Stimulated activated CD8-positive, alpha-beta memory T cell treated with anti-CD3 and anti-CD28 coated beads, Interleukin-15, amount 100 ng/mL, for 4 hours (primary cell): Measurements from ENCODE around the gene PCGF6.
"Not testable (repeated sequence)": the region's sequence is repeated elsewhere in the genome, so short reads cannot be mapped to it uniquely, and the experiment has no call there.

ENCODE experiments used
- DNase-seq, 2 donors: peaks; one replicate each; pipeline ENCODE4 v3.0.0-alpha.2; 2020; ENCODE audit warnings: low read depth in 2 of 2

The PCGF6 gene, protein sequence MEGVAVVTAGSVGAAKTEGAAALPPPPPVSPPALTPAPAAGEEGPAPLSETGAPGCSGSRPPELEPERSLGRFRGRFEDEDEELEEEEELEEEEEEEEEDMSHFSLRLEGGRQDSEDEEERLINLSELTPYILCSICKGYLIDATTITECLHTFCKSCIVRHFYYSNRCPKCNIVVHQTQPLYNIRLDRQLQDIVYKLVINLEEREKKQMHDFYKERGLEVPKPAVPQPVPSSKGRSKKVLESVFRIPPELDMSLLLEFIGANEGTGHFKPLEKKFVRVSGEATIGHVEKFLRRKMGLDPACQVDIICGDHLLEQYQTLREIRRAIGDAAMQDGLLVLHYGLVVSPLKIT

DNA sequence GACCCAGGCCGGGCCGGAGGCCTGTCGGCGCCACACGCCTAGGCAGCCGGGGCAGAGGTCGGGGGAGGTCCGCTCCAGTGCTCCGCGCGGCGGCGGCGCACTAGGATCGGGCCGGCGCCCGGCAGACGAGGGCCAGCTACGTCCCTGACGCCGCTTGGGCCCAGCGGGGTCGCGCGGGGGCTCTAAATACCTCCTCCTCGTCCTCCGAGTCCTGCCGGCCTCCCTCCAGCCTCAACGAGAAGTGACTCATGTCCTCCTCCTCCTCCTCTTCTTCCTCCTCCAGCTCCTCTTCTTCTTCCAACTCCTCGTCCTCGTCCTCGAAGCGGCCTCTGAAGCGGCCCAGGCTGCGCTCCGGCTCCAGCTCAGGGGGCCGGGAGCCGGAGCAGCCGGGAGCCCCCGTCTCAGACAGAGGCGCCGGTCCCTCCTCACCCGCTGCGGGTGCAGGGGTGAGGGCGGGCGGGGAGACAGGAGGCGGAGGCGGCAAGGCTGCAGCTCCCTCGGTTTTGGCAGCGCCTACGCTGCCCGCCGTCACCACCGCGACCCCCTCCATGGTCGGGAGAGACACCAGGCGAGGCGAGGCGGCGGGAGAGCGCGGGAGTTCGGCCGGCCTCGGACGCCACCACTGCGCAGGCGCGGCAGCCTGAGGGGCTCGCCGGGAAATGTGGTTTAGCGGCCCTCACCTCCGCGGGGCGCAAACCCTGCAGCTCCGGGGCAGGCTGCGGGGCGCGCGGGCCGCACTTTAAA, at the start of gene PCGF6:
Gene PCGF6 (minus strand): TSS at position 624 of the 744 bp plus-strand sequence. CDS start 74 bp downstream, at position 550.
- peak; percentile 24 to 58 for DNase-seq

DNA sequence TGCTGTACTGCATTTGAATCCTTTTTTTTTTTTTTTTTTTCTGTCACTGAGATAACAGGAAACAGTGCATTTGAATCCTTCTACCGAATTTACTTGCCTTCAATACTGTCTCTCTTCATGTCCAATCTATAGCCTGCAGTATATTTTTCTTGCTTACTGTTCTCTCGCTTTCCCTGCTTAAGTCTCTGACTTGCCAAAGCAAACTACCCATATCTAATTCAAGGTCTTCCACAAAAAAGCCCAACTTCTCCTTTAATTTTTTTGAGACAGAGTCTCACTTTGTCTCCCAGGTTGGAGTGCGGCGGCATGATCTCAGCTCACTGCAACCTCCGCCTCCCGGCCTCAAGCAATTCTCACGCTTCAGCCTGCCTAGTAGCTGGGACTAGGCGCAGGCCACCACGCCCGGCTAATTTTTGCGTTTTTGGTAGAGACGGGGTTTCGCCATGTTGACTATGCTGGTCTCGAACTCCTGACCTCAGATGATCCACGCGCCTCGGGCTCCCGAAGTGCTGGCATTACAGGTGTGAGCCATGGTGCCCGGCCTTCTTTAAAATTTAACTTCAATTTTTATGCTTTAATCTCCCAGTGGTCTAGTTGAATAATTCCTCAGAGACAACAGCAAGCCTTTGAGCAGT, 46.4 kb upstream of the PCGF6 start:
- no peak for DNase-seq

- DNase-seq, result no peak
Measured at GRCh38 chr10:103396789-103397087, 45.8 kb upstream of the PCGF6 start.

GRCh38 chr10:103396067-103396788, 45.3 kb upstream of the PCGF6 start, which contains the start of the genes ATP5MK and PDCD11:
Gene ATP5MK (minus strand): TSS chr10:103396475. CDS start chr10:103392457, 4,018 bp downstream.
Gene PDCD11 (plus strand): TSS chr10:103396626. CDS start chr10:103398427, 1,801 bp downstream.
- DNase-seq, result peak; percentile 86 to 94

GRCh38 chr10:103395754-103396066, 44.8 kb upstream of the PCGF6 start:
- DNase-seq, result no peak

- no peak for DNase-seq
Measured at GRCh38 chr10:103394180-103394579, 43.2 kb upstream of the PCGF6 start.

- DNase-seq, result no peak
Measured at GRCh38 chr10:103382769-103383168, 31.8 kb upstream of the PCGF6 start.

- no peak for DNase-seq
Measured at GRCh38 chr10:103374263-103374662, 23.3 kb upstream of the PCGF6 start.

DNA sequence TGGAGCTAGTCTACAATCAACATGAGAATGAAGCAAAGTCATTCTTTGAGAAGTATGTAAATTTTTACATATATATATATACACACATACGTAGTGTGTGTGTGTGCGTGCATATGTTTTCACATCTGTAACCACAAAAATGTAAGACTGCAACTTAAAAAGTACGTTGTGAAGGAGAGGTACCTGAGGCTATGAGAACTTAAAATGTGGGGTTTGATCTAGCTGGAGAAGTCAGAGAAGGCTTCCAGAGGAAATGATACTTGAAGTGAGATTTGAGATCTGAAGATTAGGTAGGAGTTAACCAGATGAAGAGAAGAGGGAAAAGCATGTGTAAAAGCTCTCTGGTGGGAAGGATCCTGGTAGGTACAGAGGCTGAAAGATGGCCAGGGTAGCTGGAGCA, 22.6 kb upstream of the PCGF6 start:
- DNase-seq, result no peak

DNA sequence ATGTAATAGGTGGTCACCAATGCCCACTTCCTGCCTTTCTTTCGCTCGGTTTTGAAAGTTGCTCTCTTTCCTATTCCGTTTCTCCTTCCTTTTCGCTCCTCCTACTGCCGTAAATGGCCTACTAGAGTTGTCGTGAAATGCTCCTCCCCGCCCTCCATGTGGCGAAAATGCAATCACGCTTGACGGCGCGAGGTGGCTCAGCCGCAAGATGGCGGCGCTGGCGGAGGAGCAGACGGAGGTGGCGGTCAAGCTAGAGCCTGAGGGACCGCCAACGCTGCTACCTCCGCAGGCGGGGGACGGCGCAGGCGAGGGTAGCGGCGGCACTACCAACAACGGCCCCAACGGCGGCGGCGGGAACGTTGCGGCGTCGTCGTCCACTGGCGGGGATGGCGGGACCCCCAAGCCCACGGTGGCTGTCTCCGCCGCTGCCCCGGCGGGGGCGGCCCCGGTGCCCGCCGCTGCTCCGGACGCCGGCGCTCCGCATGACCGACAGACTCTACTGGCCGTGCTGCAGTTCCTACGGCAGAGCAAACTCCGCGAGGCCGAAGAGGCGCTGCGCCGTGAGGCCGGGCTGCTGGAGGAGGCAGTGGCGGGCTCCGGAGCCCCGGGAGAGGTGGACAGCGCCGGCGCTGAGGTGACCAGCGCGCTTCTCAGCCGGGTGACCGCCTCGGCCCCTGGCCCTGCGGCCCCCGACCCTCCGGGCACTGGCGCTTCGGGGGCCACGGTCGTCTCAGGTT, 17.0 kb upstream of the PCGF6 start, which contains the start of gene TAF5:
Gene TAF5 (plus strand): TSS at position 195 of the 737 bp plus-strand sequence. CDS start 14 bp downstream, at position 209.
- DNase-seq, result peak; percentile 78 to 83

DNA sequence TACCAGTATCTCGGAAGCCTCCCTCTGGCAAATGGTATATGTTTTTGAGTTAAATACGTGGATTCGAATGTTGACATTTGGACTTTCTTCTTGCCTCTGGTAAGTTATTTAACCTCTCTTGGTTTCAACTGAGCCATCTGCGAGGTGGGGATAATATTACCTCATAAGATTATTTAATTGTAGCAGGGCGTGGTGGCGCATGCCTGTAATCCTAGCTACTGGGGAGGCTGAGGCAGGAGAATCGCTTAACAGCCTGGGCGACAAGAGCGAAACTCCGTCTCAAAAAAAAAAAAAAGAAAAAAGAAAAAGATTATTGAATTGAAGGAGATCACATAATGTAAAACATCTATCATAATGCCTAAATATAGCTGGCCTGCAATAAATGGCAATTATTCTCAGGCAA, 16.4 kb upstream of the PCGF6 start:
- no peak for DNase-seq

DNA sequence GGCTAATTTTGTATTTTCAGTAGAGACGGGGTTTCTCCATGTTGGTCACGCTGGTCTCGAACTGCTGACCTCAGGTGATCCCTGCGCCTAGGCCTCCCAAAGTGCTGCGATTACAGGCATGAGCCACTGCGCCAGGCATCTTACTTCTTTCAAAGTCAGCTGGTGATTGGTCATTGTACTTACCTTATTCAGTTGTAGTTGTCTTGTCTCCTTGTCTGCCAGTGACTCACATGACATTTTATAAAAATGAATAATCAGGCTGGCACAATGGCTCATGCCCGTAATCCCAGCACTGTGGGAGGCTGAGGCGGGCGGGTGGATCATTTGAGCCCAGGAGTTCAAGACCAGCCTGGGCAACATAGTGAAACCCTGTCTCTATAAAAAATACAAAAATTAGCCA, 9.9 kb upstream of the PCGF6 start:
- DNase-seq, result not testable (repeated sequence)

GRCh38 chr10:103359493-103359892, 8.6 kb upstream of the PCGF6 start:
- not testable (repeated sequence) for DNase-seq

- no peak for DNase-seq
Measured at GRCh38 chr10:103355906-103356599, 5.1 kb upstream of the PCGF6 start.

DNA sequence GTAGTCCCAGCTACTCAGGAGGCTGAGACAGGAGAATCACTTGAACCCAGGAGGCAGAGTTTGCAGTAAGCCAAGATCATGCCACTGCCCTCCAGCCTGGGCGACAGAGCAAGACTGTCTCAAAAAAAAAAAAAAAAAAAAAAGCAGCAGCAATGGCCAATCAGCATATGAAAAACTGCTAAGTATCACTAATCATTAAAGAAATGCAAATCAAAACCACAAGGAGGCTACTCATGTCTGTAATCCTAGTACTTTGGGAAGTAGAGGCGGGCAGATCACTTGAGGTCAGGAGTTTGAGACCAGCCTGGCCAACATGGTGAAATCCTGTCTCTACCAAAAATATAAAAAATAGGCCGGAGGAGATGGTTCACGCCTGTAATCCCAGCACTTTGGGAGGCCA, 3.6 kb upstream of the PCGF6 start:
- DNase-seq, result not testable (repeated sequence)

DNA sequence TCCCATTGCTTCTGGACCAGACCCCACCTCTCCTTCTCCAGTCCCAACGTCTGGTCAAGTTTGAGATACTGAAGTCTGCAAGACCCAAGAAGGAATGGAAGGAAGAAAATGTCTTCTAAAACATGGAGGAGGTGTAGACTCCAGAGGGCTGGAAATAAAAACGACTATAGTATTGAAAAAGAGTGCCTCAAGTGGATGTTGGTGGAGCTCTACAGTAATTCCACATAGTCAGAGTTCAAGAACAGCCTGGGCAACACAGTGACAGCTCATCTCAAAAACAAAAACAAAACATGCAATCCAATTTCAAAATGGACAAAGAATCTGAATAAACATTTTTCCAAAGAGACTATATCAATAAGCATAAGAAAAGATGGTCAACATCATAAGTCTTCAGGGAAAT, 2.3 kb upstream of the PCGF6 start:
- no peak for DNase-seq

- DNase-seq, result no peak
Measured at GRCh38 chr10:103350175-103350516, 794 bp downstream of the PCGF6 start.

- DNase-seq, result no peak
Measured at GRCh38 chr10:103336370-103336769, 14.6 kb downstream of the PCGF6 start.

DNA sequence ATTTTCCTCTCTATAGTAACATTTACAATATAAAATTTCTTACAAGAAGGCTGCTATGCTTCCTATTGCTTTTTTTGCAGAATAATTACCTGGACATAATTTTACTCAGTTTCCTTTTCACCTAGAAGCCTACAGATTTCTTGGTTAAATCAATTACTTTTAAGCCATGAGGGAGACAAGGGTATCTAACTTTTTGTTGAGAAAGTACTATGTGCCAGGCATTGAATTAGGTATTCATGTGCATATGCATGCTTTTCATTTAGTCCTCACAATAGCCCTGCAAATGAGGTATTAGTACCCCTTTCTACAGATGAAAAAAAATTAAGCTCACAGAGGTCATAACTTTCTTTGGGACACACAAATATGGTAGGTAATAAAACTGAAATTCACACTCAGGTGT, 16.4 kb downstream of the PCGF6 start:
- DNase-seq, result no peak

DNA sequence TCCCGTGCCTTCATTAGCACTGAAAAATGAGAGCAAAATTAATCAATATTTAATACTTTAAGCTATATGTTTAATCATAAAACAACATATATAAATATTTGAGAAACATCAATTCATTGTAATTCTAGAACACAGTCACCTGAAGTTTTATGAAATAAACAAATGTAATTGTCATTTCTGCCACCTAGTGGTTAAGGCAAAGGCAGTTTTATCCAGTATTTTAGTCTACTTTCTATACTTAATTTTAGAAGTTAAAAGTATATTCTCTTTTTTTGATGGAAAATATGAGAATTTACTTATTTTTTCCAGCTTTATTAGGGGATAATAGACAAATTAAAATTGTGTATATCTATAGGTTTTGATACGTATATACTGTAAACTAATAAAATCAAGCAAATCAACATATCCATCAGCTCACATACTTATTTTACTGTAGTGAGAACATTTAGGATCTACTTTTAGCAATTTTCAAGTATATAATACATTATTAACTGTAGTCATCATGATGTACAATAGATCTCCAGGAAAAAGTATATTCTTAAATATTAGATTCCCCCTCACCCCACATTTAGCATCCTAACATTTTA, 16.9 kb downstream of the PCGF6 start:
- no peak for DNase-seq
